Transverse colon (tissue), 3 donors: ENCODE results near the gene NRG2.

Source experiments
- CTCF ChIP-seq, 5 experiments: fragments of 200-600 bp in 3 of 5; fragments of 450-650 bp in 2 of 5; sonication (generic) in 3 of 5; IDR thresholded peaks; 1 replicate in 2 of 5; 2 replicates in 3 of 5; pipeline ENCODE4 v1.5.1; 2016 to 2017; ENCODE audit warnings: antibody characterized with exemption in 5 of 5, inconsistent platforms in 3 of 5, mild to moderate bottlenecking in 2 of 5, moderate library complexity in 1 of 5
- POLR2A ChIP-seq: fragments of 450-650 bp; IDR thresholded peaks from one replicate; pipeline ENCODE4 v1.6.1; 2016; ENCODE audit warnings: antibody characterized with exemption, mild to moderate bottlenecking, moderate library complexity

- TF ChIP-seq CTCF (IDR thresholded peaks at IDR 0.05) (no peak), POLR2A (no peak)
These were observed 6.1 kb upstream of the NRG2 start for GRCh38 chr5:140049205-140049604.
